Measurements from ENCODE around the gene SRP19. TPM values are rescaled to one million over a fixed set of nuclear protein-coding genes. Genes with fewer than 3 reads are reported as not detected.
"Not testable (repeated sequence)": the region's sequence is repeated elsewhere in the genome, so short reads cannot be mapped to it uniquely, and the experiment has no call there.

Gene SRP19
- total RNA-seq, 1 experiment from 2014 or later, result 56.4 TPM

DNA sequence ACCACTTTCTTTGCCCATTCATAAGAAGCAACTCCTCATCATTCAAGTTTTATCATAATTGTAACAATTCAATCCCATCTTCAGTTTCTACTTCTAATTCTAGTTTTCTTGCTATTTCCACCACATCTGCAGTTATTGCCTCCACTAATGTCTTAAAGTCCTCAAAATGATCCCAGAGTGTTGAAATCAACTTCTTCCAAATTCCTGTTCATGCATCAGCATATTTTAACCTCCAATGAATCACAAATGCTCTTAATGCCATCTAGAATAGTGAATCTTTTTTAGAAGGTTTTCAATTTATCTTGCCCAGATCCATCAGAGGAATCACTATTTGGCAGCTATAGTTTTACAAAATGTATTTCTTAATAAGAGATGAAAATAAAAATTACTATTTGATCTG is 3.2 kb upstream of the SRP19 start (continued):
- TF ChIP-seq, protein P1, sequence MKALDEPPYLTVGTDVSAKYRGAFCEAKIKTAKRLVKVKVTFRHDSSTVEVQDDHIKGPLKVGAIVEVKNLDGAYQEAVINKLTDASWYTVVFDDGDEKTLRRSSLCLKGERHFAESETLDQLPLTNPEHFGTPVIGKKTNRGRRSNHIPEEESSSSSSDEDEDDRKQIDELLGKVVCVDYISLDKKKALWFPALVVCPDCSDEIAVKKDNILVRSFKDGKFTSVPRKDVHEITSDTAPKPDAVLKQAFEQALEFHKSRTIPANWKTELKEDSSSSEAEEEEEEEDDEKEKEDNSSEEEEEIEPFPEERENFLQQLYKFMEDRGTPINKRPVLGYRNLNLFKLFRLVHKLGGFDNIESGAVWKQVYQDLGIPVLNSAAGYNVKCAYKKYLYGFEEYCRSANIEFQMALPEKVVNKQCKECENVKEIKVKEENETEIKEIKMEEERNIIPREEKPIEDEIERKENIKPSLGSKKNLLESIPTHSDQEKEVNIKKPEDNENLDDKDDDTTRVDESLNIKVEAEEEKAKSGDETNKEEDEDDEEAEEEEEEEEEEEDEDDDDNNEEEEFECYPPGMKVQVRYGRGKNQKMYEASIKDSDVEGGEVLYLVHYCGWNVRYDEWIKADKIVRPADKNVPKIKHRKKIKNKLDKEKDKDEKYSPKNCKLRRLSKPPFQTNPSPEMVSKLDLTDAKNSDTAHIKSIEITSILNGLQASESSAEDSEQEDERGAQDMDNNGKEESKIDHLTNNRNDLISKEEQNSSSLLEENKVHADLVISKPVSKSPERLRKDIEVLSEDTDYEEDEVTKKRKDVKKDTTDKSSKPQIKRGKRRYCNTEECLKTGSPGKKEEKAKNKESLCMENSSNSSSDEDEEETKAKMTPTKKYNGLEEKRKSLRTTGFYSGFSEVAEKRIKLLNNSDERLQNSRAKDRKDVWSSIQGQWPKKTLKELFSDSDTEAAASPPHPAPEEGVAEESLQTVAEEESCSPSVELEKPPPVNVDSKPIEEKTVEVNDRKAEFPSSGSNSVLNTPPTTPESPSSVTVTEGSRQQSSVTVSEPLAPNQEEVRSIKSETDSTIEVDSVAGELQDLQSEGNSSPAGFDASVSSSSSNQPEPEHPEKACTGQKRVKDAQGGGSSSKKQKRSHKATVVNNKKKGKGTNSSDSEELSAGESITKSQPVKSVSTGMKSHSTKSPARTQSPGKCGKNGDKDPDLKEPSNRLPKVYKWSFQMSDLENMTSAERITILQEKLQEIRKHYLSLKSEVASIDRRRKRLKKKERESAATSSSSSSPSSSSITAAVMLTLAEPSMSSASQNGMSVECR (CRISPR knock-in tag; IDR thresholded peaks at IDR 0.05; ENCODE audit: borderline replicate concordance), result no peak
- TF ChIP-seq, protein P2, sequence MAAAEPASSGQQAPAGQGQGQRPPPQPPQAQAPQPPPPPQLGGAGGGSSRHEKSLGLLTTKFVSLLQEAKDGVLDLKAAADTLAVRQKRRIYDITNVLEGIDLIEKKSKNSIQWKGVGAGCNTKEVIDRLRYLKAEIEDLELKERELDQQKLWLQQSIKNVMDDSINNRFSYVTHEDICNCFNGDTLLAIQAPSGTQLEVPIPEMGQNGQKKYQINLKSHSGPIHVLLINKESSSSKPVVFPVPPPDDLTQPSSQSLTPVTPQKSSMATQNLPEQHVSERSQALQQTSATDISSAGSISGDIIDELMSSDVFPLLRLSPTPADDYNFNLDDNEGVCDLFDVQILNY (CRISPR knock-in tag; IDR thresholded peaks at IDR 0.05), result no peak
- TF ChIP-seq OVOL2 (CRISPR knock-in tag; IDR thresholded peaks at IDR 0.05; ENCODE audit: borderline replicate concordance) (no peak), MYBL2 (CRISPR knock-in tag; IDR thresholded peaks at IDR 0.05) (no peak), TP53 (CRISPR knock-in tag; IDR thresholded peaks at IDR 0.05) (no peak)

DNA sequence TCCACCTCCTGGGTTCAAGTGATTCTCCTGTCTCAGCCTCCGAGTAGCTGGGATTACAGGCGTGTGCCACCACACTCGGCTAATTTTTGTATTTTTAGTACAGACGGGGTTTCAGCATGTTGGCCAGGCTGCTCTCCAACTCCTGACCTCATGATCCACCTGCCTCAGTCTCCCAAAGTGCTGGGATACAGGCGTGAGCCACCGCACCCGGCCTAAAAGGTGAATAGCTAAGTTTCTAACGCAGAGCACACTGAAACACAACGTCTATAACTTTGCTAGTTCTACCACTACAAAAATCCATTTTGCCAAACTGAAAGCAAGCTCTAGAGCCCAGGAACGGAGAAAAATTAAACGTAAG is 537 bp upstream of the SRP19 start:
- Mint-ChIP-seq H3K4me1 (peaks cover 17% of the 10 kb centered on the region), H3K27me3 (ENCODE audit: low read depth) (peaks cover 28% of the 10 kb centered on the region), H3K36me3 (peaks cover 25% of the 10 kb centered on the region), H3K27ac (peak overlapping the region; percentile 89), H3K4me3 (peak overlapping the region; percentile 96)
- not testable (repeated sequence) for H3K9me3 Mint-ChIP-seq; ATAC-seq; DNase-seq (ENCODE audit: low spot score)
- ChIA-PET CTCF (interaction anchor here (0.9 to 1.9 kb wide), 4 partner anchors 12 to 368 kb away, joined by 3 to 21 read pairs (median 6); partner anchors contain the start of gene REEP5), POLR2A (interaction anchor here (1.1 to 1.7 kb wide), 3 partner anchors 12 to 169 kb away, joined by 3 to 5 read pairs (median 3); no protein-coding TSS in a partner anchor)
- 0 out of 2 replicates have a peak, but pooled peaks have one; percentile 4 for TF ChIP-seq ZNF317 (CRISPR knock-in tag; IDR thresholded peaks at IDR 0.05; ENCODE audit: borderline replicate concordance, low read depth)

DNA sequence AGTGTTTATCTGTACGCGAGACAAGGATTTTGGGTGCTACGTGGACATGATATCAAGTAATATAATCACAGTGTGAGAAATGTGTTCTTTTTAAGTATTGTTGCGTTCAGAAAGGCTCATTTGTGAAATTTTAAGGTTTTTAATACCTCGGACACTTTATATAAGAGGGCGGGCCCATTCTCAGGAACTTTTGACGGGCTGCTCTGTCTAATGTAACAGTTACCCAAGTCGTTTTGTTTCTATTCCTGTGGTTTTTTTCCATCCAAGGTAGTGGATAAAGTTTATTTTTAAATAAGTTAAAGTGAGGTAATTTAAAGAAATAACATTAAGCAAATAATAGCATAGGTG is 525 bp downstream of the SRP19 start:
- Mint-ChIP-seq H3K27me3 (ENCODE audit: low read depth) (peaks cover 20% of the 10 kb centered on the region), H3K4me1 (peaks cover 17% of the 10 kb centered on the region), H3K9me3 (peaks cover 5% of the 10 kb centered on the region; the same call in 1 of the 2 replicates), H3K36me3 (peaks cover 33% of the 10 kb centered on the region), H3K27ac (peak overlapping the region; percentile 96), H3K4me3 (peak overlapping the region; percentile 96)
- TF ChIP-seq, protein P3, sequence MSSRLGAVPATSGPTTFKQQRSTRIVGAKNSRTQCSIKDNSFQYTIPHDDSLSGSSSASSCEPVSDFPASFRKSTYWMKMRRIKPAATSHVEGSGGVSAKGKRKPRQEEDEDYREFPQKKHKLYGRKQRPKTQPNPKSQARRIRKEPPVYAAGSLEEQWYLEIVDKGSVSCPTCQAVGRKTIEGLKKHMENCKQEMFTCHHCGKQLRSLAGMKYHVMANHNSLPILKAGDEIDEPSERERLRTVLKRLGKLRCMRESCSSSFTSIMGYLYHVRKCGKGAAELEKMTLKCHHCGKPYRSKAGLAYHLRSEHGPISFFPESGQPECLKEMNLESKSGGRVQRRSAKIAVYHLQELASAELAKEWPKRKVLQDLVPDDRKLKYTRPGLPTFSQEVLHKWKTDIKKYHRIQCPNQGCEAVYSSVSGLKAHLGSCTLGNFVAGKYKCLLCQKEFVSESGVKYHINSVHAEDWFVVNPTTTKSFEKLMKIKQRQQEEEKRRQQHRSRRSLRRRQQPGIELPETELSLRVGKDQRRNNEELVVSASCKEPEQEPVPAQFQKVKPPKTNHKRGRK (CRISPR knock-in tag; IDR thresholded peaks at IDR 0.05; ENCODE audit: borderline replicate concordance), result no peak
- TF ChIP-seq ZNF671 (CRISPR knock-in tag; IDR thresholded peaks at IDR 0.05), result no peak
- TF ChIP-seq, protein P4, sequence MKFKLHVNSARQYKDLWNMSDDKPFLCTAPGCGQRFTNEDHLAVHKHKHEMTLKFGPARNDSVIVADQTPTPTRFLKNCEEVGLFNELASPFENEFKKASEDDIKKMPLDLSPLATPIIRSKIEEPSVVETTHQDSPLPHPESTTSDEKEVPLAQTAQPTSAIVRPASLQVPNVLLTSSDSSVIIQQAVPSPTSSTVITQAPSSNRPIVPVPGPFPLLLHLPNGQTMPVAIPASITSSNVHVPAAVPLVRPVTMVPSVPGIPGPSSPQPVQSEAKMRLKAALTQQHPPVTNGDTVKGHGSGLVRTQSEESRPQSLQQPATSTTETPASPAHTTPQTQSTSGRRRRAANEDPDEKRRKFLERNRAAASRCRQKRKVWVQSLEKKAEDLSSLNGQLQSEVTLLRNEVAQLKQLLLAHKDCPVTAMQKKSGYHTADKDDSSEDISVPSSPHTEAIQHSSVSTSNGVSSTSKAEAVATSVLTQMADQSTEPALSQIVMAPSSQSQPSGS (CRISPR knock-in tag; IDR thresholded peaks at IDR 0.05; ENCODE audit: borderline replicate concordance, low read depth), result no peak
- no peak for TF ChIP-seq HMGA2 (CRISPR knock-in tag; IDR thresholded peaks at IDR 0.05)
- no peak for TF ChIP-seq FOXK1 (CRISPR knock-in tag; IDR thresholded peaks at IDR 0.05)
- no peak for TF ChIP-seq TEAD1 (CRISPR knock-in tag; IDR thresholded peaks at IDR 0.05)
- no peak for TF ChIP-seq SMAD3 (CRISPR knock-in tag; IDR thresholded peaks at IDR 0.05; ENCODE audit: borderline replicate concordance)
- TF ChIP-seq NR3C1 (CRISPR knock-in tag; conservative IDR thresholded peaks at IDR 0.05; ENCODE audit: low read depth), result no peak
- TF ChIP-seq, protein P5, sequence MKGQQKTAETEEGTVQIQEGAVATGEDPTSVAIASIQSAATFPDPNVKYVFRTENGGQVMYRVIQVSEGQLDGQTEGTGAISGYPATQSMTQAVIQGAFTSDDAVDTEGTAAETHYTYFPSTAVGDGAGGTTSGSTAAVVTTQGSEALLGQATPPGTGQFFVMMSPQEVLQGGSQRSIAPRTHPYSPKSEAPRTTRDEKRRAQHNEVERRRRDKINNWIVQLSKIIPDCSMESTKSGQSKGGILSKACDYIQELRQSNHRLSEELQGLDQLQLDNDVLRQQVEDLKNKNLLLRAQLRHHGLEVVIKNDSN (CRISPR knock-in tag; IDR thresholded peaks at IDR 0.05), result no peak
- TF ChIP-seq, protein P6, sequence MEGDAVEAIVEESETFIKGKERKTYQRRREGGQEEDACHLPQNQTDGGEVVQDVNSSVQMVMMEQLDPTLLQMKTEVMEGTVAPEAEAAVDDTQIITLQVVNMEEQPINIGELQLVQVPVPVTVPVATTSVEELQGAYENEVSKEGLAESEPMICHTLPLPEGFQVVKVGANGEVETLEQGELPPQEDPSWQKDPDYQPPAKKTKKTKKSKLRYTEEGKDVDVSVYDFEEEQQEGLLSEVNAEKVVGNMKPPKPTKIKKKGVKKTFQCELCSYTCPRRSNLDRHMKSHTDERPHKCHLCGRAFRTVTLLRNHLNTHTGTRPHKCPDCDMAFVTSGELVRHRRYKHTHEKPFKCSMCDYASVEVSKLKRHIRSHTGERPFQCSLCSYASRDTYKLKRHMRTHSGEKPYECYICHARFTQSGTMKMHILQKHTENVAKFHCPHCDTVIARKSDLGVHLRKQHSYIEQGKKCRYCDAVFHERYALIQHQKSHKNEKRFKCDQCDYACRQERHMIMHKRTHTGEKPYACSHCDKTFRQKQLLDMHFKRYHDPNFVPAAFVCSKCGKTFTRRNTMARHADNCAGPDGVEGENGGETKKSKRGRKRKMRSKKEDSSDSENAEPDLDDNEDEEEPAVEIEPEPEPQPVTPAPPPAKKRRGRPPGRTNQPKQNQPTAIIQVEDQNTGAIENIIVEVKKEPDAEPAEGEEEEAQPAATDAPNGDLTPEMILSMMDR (IDR thresholded peaks at IDR 0.05), result no peak
- TF ChIP-seq OVOL2 (CRISPR knock-in tag; IDR thresholded peaks at IDR 0.05; ENCODE audit: borderline replicate concordance), result no peak
- DNase-seq (ENCODE audit: low spot score), result no peak
- POLR2A ChIA-PET, result interaction anchor here (0.6 to 1.7 kb wide), 3 partner anchors 11 to 170 kb away, joined by 3 to 5 read pairs (median 3); no protein-coding TSS in a partner anchor
- no peak for ATAC-seq
- CTCF ChIA-PET, result interaction anchor here (1.0 to 1.9 kb wide), 5 partner anchors 13 to 701 kb away, joined by 3 to 21 read pairs (median 4); partner anchors contain the start of gene REEP5

Measured in WTC11 (cell line).